Stimulated activated CD4-positive, alpha-beta T cell treated with anti-CD3 and anti-CD28 coated beads, Interleukin-4, amount 100 ng/mL, for 24 hours (primary cell): ENCODE data around the gene DAZAP1.
A peak's percentile ranks its signal among the peaks of the same experiment; 100 is the strongest.
"Not testable (repeated sequence)": the region's sequence is repeated elsewhere in the genome, so short reads cannot be mapped to it uniquely, and the experiment has no call there.

Experiments used
- DNase-seq: peaks from one replicate; pipeline ENCODE4 v3.0.0-alpha.2; 2020

Gene DAZAP1

DNA sequence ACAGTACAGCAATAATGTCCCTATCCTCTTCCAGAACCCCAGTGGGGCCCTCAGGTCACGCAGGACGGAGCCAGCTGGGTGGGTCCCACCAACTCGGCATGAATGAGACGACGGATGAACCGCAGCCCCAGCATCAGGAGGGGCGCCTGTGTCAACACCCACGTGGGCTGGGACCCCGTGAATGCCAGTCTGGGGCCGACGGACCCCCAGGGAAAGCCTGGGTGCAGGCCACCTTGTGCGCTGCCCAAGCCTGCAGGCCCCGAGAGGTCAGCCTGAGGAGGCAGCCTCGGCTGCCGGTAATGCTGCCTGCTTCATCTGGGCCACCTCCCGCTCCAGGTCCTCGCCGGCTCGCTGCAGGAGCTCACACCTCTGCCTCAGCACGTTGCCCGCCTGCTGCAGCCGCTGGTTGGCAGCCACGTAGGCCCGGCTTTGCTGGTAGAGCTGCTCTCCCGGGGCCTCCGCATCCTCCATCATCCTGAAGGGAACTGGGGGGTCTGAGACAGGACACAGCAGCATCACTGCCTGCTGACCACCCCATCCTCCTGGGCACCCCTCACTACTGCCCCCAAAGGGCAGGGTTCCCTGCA is 67.5 kb downstream of the DAZAP1 start:
- DNase-seq, result no peak

DNA sequence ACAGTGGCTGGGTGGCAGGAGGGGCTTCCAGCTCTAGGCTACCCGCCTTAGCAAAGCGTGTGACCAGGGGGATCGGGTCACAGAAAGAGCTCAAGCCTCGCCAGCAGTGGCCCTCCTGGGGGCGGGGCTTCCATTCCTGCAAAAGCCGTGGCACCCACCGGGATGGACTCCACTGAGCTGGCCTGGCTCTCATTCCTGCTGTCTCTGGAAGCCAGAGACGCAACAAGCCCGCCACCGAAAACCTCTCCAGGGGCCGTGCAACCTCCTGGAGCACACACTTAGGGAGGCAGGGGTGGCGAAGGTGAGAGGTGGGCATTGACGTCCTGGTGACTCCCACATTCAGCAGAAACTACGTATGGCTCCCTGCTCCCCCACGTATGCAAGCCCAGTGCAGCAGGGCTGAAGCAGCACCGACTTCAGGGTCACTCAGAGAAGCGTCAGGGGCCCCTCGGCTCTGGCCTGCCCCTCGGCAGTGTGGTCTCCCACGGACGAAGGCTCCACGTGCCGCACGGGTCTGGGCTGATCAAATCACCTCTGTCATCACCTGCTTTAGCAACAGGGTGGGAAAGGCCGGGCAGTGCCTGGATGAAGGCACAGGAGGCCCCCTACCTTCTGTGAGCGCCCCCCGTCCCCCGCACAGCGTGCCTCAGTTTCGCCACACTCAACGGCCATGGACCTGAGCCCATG is 68.5 kb downstream of the DAZAP1 start:
- DNase-seq, result no peak

DNA sequence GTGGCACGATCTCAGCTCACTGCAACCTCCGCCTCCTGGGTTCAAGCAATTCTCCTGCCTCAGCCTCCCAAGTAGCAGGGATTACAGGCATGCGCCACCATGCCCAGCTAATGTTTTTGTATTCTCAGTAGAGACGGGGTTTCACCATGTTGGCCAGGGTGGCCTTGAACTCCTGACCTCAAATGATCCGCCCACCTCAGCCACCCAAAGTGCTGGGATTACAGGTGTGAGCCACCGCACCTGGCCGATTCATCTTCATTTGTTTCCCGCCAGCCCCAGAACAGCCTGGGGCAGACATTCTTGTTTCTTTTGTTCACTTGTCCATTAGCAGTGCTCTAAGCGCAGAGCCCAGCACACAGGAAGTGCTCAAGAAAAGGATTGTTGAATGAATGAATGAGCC is 69.7 kb downstream of the DAZAP1 start:
- DNase-seq, result not testable (repeated sequence)

DNA sequence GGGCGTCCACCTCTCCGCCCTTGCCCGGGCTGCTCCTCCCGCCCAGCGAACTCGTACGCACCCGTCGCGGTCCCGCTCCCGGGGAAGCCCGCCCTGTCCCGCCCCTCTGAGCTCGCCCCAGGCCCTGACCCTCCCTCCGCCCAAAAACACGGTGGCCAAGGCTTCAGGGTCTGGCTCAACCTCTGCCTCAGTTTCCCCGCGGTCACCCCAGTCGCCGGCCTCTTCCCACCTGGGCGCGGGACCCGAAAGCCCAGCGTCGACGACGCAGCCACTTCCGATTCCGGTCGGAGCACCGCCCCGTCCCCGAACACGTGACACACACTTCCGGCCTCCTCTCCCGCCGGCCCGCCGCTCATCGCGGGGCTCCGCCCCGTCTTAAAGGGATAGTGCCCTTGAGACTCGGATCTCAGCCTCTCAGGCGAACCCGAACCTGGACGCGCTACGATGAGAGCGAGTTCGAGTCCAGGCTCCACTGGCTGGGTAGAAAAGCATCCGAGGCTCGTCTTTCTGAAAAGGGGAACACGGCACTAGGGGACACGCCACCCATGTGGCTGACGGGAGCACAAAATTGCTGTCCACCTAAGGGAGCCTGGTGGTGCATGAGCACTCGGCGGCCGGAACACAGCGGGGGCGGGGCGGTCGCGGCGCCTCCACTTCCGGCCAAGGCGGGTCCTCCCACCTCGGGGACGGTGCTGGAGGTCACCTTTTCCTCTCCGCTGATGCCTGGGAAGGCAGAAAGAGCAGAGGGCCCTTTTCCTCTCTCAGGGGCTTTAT is 71.7 kb downstream of the DAZAP1 start, which contains the start of gene C19orf25:
Gene C19orf25 (minus strand): TSS at position 282 of the 774 bp plus-strand sequence. CDS start 312 bp downstream, outside the sequence.
- DNase-seq, result peak; percentile 94

DNA sequence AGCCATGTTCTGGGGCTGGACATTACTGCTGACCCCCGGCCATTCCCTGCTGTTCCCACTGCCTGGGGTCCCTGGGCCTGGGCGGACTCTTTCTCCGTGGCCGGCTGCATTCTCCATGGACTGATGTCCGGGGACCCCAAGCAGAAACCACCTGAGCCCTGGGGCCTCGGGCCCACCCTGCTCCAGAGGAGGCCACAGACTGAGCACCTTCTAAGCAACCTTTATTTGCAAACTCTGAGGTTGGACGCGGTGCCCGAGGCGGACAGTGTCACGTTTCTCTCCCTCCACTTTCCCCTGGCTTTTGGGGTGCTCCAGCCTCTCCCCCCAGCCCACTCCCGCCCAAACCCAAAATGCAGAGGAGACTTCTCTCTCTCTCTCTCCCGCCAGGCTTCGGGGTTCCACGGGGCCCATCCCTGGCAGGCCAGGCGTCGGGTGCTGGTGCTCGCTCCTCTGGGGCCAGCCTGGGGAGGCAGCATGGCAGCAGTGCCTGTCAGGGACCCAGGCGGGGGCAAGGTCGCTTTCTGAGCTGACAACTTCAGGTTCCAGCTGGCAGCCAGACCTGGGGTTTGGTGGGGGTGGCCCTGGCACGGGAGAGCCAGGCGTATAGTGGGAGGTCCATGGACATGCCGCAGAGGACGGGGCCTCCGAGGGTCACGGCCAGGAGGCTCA is 74.0 kb downstream of the DAZAP1 start:
- no peak for DNase-seq

- no peak for DNase-seq
Observed at GRCh38 chr19:1481893-1482360, 74.5 kb downstream of the DAZAP1 start.

- DNase-seq, result no peak
Observed at GRCh38 chr19:1482361-1483130, 75.2 kb downstream of the DAZAP1 start.

GRCh38 chr19:1483131-1483978 is 76.0 kb downstream of the DAZAP1 start:
- no peak for DNase-seq

DNA sequence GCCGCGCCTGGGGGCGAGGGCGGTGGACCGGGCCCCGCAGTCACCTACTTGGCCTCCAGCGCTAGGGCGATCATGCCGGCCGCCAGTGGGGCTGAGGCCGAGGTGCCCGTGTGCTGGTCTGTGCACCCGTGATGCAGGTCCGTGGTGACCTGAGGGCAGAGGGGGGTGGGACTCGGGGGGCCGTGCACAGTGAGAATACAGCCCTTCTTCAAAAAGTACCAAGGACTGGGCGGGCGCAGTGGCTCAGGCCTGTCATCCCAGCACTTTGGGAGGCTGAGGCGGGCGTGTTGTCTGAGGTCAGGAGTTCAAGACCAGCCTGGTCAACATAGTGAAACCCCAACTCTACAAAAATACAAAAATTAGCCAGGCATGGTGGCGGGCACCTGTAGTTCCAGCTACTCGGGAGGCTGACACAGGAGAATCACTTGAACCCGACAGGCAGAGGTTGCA is 76.6 kb downstream of the DAZAP1 start:
- no peak for DNase-seq
